GM23338 (cell line): ENCODE results near the gene PRR35.

Experiments
- CREB1 ChIP-seq: fragments of 250-450 bp; sonication (Bioruptor Pico); IDR thresholded peaks from 2 replicates; pipeline ENCODE4 v1.5.0; 2020; ENCODE audit warnings: low read depth, mild to moderate bottlenecking, moderate library complexity
- EZH2 ChIP-seq: fragments of 200-600 bp; sonication (generic); IDR thresholded peaks from one replicate; pipeline ENCODE4 v1.8.0; 2017; ENCODE audit warnings: antibody characterized with exemption, mild to moderate bottlenecking, low read depth; ENCODE audit not compliant: unreplicated experiment
- EZH2phosphoT487 ChIP-seq: fragments of 200-600 bp; sonication (generic); IDR thresholded peaks from one replicate; pipeline ENCODE4 v1.8.1; 2018; ENCODE audit warnings: antibody characterized with exemption; ENCODE audit not compliant: unreplicated experiment
- POLR2AphosphoS5 ChIP-seq: IDR thresholded peaks from 2 replicates; pipeline ENCODE4 v1.6.1; 2016; ENCODE audit warnings: antibody characterized with exemption, low read depth
- REST ChIP-seq: IDR thresholded peaks from one replicate; pipeline ENCODE4 v1.6.1; 2018; ENCODE audit warnings: antibody characterized with exemption; ENCODE audit not compliant: unreplicated experiment
- STAT1 ChIP-seq: IDR thresholded peaks from one replicate; pipeline ENCODE4 v1.6.1; 2016; ENCODE audit warnings: antibody characterized with exemption; ENCODE audit not compliant: unreplicated experiment
- ZNF114 ChIP-seq: fragments of 250-450 bp; sonication (Bioruptor Pico); IDR thresholded peaks from 2 replicates; pipeline ENCODE4 v1.5.0; 2020; ENCODE audit warnings: mild to moderate bottlenecking, moderate library complexity
- TF ChIP-seq, protein P1 (sequence below), 2 experiments: fragments of 200-600 bp in 1 of 2; sonication (generic) in 1 of 2; conservative IDR thresholded peaks; 2 replicates each; pipeline versions ENCODE4 v1.5.1 to v1.6.1; 2016 to 2017; ENCODE audit warnings: antibody characterized with exemption in 2 of 2, low read depth in 2 of 2, mild to moderate bottlenecking in 2 of 2, moderate library complexity in 1 of 2
- TF ChIP-seq, protein P2 (sequence below): IDR thresholded peaks from 2 replicates; pipeline ENCODE4 v1.6.1; 2016; ENCODE audit warnings: antibody characterized with exemption

DNA sequence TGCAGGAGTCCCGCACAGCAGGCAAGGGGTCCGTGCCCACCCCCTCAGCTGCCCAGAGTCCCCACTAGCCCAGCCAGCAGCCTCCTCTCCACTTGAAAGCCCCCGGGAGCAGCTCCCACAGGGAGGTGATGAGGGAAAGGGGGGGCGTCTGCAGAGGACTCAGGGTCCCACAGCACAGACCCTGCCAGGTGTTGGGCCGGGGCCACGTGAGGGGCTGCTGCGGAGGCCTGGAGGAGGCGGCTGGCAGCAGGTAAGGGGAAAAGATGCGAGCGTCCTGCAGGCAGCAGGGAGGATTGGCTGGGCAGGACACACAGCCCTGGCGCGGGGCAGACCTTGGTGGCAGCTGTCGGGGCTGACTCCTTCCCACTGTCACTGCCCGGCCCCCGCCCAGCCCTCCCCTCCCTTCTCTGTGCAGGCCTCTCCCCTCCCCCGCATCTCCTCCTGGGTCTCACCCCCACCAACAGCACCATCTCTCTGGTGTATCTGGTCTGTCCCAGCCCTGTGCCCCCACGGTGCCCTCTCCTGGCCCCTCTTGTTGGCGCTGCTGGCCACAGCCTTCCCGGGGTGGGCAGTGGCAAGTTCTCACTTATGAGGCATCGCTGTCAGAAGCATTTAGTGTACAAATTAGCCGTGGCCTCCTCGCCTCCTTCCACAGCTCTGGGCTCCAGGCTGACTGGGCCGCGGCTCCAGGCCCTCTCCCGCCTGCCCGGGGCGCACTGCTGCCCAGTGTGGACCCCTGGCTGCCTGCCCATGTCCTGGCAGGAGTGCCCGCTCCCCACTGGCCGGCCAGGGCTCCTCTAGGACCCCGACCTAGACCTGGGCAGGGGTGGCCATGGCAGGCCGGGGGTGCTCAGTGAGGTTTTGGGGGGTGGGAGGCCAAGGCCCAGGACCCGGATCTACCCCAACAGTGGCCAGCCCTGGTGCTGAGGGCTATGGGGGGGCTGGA is 4.4 kb upstream of the PRR35 start:
- no peak for TF ChIP-seq ZNF114
- TF ChIP-seq, protein P1, sequence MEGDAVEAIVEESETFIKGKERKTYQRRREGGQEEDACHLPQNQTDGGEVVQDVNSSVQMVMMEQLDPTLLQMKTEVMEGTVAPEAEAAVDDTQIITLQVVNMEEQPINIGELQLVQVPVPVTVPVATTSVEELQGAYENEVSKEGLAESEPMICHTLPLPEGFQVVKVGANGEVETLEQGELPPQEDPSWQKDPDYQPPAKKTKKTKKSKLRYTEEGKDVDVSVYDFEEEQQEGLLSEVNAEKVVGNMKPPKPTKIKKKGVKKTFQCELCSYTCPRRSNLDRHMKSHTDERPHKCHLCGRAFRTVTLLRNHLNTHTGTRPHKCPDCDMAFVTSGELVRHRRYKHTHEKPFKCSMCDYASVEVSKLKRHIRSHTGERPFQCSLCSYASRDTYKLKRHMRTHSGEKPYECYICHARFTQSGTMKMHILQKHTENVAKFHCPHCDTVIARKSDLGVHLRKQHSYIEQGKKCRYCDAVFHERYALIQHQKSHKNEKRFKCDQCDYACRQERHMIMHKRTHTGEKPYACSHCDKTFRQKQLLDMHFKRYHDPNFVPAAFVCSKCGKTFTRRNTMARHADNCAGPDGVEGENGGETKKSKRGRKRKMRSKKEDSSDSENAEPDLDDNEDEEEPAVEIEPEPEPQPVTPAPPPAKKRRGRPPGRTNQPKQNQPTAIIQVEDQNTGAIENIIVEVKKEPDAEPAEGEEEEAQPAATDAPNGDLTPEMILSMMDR (conservative IDR thresholded peaks at IDR 0.05; ENCODE audit: low read depth in 2 of 2), result no peak; a peak in 1 of 4 replicates
- TF ChIP-seq REST, result no peak
- TF ChIP-seq CREB1 (CRISPR knock-in tag), result no peak
- TF ChIP-seq POLR2AphosphoS5, result no peak
- no peak for TF ChIP-seq STAT1
- TF ChIP-seq EZH2, result no peak
- TF ChIP-seq, protein P2, sequence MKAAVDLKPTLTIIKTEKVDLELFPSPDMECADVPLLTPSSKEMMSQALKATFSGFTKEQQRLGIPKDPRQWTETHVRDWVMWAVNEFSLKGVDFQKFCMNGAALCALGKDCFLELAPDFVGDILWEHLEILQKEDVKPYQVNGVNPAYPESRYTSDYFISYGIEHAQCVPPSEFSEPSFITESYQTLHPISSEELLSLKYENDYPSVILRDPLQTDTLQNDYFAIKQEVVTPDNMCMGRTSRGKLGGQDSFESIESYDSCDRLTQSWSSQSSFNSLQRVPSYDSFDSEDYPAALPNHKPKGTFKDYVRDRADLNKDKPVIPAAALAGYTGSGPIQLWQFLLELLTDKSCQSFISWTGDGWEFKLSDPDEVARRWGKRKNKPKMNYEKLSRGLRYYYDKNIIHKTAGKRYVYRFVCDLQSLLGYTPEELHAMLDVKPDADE, result no peak
- TF ChIP-seq EZH2phosphoT487, result no peak
